NCI-H1417 treated with DMSO at 0.1 percent for 48 hours (cell line): Measurements from ENCODE around the gene AEBP1.

Experiments used
- DNase-seq: peaks from one replicate; lab custom pipeline; 2025; lab: John Stamatoyannopoulos, UW

AEBP1 gene

GRCh38 chr7:44156453-44157010, 52.4 kb downstream of the AEBP1 start:
- no peak for DNase-seq

GRCh38 chr7:44157116-44158080, 53.3 kb downstream of the AEBP1 start:
- no peak for DNase-seq

GRCh38 chr7:44158096-44158872, 54.1 kb downstream of the AEBP1 start:
- no peak for DNase-seq

GRCh38 chr7:44158873-44159631, 54.9 kb downstream of the AEBP1 start:
- no peak for DNase-seq

GRCh38 chr7:44159824-44160630, 55.9 kb downstream of the AEBP1 start:
- no peak for DNase-seq

GRCh38 chr7:44161371-44161770, 57.2 kb downstream of the AEBP1 start:
- no peak for DNase-seq

GRCh38 chr7:44162179-44162578, 58.0 kb downstream of the AEBP1 start:
- DNase-seq, result no peak

GRCh38 chr7:44162785-44163395, 58.7 kb downstream of the AEBP1 start:
- DNase-seq, result no peak

GRCh38 chr7:44163591-44163990, 59.4 kb downstream of the AEBP1 start:
- no peak for DNase-seq
